HG03196 (cell line): ENCODE results near the gene ASTN1.

Experiments used
- ATAC-seq: cut with Tn5 transposase; IDR thresholded peaks from one replicate; pipeline ENCODE4 v1.9.1; 2021; ENCODE audit not compliant: unreplicated experiment

ASTN1 gene

DNA sequence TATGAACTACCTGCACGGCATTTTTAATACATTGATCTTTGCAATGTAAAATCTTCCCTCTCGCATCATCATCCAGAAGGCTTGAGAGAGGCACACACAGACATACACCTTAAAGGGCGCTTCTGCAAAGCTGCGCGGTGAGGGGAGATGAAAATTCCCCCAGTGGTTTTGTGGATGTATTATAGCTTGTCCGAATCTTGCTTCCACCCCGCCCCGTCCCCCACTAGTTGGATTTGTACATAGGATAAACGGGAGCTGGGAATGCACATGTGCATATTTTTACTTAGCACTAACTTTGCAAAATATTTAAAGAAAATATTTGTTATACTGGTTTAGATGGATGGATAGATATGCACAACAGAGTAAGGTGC lies 542 bp upstream of the ASTN1 start:
- ATAC-seq = no peak

DNA sequence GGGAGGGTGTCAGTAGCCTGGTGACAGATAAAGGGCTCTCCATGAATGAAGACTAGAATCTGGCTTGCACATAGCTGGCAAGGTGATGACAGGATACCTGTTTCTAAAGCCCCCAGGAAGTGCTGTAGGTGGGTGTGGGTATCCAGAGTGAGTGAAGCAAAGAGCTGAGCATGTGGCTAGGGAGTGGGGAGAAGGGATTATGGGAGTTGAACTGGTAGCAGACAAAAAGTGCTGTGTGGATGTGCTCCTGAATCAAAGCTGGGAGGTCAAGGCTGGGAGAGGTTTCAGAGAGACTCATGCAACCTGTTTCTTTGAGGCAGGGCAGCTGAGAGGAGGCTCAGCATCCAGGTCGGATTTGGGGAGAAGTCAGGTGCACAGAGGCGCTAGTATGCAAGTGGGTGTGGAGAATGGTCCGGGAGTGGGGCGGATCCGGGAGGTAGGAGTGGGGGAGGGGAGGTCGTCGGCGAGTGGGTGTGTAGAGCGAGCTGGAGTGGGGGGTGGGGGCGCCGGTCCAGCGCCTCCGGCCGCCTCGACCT lies 600 bp downstream of the ASTN1 start:
- no peak for ATAC-seq

DNA sequence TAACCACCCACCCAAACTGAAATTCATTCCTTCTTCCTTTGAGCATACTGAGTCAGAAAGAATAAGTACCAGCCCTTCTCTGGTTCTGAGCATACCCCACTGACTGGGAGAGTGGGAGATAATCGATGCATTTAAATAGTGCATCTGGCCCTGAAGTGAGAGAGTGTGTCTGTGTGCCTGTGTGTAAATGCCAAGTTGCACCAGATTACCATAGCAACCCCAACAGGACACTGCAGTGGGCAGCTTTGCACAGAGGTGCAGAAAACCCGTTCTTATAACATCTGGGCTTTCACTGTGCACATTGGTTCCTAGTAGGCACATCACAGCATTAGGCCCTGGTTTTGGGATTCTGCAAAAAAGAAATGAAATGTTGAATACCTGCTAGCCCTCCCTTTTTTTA lies 2.3 kb downstream of the ASTN1 start:
- ATAC-seq = no peak

DNA sequence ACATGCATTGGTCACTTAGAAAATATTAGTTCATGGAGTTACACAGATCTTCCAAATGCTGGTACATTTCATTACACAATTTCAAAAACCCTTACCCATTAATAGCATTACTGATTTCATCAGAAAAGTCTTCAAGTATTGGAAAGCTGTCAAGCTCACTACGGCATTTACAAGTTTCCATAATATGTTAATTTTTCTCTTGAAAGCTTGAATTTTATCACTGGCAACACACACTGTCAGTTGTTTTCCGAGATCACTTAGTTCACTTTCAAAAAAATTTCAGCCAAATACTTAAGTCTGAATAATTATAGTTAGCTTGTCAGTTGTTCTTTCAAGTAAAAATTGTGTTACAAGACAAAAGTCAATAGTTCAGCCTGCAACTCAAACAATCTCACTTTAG lies 18.0 kb downstream of the ASTN1 start:
- no peak for ATAC-seq

GRCh38 chr1:177145106-177146070 lies 19.1 kb downstream of the ASTN1 start:
- ATAC-seq = no peak

GRCh38 chr1:177142791-177143271 lies 21.7 kb downstream of the ASTN1 start:
- no peak for ATAC-seq

DNA sequence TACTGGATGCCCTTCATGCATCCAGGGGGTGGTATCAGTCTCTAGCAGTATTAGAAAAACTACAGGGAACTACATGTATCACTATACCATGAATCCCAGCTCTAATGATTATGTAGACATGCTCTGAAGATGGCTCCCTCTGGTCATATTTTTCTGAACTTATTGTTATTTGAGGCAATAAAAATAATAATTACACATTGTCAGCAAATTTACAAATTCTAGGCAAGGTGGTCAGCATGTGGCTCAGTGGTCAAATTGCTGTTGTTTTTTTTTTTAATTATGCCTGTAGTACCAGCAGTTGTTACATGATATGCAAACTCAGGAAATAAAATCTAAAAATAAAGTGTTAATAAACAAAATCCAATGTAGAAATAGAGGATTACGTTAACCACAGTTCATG lies 22.5 kb downstream of the ASTN1 start:
- no peak for ATAC-seq

GRCh38 chr1:177138347-177138746 lies 26.2 kb downstream of the ASTN1 start:
- no peak for ATAC-seq

- no peak for ATAC-seq
These were observed 26.7 kb downstream of the ASTN1 start for GRCh38 chr1:177137814-177138213.

GRCh38 chr1:177135250-177135649 lies 29.3 kb downstream of the ASTN1 start:
- no peak for ATAC-seq

DNA sequence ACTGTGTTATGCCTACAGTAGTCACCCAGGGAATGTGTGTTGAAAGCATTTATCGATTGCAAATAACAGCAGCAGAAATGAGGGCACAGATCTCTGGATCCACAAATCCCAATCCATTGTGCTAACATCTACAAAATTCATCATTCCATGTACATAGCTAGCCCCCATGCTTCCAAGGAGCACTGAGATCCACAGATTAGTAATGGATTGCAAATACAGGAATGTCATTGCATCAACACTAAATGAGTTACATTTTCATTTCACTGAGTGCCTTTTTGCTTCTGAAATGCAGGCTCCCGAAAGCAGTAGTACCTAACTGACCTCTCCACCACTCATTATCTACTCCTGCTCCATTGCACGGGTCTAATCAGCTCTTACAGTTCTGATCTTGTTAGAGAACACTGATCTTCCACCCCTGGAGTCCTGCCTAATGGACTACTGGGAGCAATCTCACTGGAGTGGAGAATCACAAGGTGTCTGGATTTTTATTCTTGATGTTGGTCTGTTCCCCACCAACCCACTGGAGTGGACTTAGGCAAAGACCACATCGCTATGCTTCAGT lies 30.5 kb downstream of the ASTN1 start:
- no peak for ATAC-seq

DNA sequence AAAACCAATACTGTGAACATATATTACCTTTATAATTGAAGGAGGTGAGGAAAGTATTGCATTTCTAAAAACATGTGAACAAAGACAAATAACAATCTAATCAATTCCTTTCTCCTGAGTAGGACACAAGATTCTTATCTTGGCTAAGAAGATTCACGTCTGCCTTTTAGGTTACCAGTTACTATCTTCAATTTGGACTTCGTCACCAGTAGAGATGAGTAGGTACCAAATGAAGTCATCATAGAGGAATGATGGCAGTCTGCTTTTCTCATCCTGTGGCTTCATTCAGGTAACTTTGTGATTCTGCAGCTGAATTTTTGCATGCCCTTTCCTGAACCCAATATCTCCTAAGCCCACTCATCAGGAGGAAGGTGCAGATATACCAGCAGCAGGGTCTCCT lies 32.4 kb downstream of the ASTN1 start:
- ATAC-seq = no peak

DNA sequence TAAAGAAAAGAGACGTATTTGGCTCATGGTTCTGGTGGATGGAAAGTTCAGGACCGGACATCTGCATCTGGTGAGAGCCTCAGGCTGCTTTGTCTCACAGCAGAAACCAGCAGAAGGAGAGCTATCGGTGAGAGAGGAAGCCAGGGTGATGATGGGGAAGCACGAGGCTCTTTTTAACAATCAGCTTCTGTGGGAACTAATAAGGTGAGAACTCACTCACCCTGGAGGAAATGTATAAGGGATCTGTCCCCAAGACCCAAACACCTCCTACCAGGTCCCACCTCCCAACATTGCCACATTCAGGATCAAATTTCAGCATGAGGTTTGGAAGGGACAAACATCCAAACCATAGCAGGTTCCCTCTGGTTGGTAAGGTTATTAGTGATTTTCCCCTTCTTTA lies 32.8 kb downstream of the ASTN1 start:
- ATAC-seq = no peak

DNA sequence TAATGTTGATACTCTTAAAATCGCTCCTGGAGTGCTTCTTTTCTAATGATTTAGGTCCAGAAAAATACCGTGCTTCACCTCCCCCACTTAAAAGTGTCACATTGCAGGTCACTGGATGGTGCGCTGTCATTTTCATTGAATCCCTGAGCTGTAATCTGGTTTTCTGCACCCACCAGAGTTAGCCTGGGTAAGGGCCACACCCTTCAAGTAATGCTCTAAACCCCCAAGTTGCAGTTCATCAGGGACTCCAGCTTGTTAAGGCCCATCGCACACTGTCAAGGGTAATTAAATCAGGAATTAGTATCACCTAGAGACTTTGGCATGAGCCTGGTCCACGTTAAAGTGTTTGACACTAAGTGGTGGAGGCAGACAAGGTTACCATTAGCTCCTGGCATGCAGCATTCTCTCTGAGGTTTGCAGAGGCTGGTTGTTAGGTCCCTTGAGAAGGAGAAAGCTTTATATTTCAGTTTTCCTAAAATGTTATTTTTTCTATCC lies 34.0 kb downstream of the ASTN1 start:
- no peak for ATAC-seq

GRCh38 chr1:177128665-177129281 lies 35.7 kb downstream of the ASTN1 start:
- ATAC-seq = no peak

- no peak for ATAC-seq
These were observed 38.2 kb downstream of the ASTN1 start for GRCh38 chr1:177126267-177126666.

DNA sequence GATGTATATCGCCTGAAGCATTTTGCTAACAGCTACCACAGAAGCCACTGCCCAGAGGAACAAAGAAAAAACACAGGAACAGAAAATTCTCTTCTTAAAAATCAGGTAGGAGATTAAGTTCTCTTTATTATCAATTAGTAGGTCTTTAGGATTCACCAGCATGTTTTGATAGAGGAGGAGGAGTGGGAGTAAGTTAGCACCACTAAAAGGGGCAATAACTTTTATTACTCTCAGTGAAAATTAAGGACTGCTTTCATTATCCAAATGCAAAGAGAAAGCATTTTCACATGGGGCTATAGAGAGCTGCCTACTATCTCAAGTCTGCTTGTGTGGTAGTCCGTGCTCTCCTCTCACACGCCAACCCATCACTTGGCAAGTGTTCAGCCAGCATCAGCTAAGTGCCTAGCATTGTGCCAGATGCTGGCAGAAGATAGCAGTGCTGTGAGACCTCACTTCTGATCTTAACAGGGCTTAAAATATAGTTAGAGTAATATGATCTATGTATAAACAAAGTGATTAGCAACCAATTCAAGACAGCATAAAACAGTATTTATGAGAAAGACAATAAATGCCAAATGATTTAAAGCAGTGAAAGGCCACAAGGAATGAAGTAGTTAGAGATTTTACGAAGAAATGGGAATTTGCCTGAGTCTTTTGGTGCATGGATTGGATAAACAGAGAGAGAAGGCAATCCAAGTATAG lies 39.8 kb downstream of the ASTN1 start:
- no peak for ATAC-seq

GRCh38 chr1:177122461-177123251 lies 41.9 kb downstream of the ASTN1 start:
- ATAC-seq = no peak

GRCh38 chr1:177119311-177119710 lies 45.2 kb downstream of the ASTN1 start:
- no peak for ATAC-seq

DNA sequence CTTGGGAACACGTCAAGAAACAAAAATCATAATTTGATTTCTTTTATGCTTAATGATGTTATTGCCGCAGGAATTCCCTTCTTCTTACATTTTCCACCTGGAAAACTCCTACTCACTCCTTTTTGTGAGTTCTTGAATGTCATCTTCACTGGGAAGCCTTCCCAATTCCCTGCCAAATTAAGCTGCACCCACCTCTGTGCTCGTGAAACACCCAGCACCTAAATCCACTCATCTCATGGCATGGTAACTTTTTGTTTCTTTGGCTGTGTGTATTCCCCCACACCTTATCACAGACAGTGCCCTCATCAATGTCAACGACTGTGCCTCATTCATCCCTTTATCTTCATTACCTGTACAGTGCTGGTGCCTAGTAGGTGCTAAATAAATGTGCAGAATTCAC lies 45.6 kb downstream of the ASTN1 start:
- ATAC-seq = no peak
